GM21367 (cell line): ENCODE results near the gene CELF4.

Experiments used
- ATAC-seq: cut with Tn5 transposase; IDR thresholded peaks from one replicate; pipeline ENCODE4 v1.9.1; 2021; ENCODE audit not compliant: unreplicated experiment

The CELF4 gene

DNA sequence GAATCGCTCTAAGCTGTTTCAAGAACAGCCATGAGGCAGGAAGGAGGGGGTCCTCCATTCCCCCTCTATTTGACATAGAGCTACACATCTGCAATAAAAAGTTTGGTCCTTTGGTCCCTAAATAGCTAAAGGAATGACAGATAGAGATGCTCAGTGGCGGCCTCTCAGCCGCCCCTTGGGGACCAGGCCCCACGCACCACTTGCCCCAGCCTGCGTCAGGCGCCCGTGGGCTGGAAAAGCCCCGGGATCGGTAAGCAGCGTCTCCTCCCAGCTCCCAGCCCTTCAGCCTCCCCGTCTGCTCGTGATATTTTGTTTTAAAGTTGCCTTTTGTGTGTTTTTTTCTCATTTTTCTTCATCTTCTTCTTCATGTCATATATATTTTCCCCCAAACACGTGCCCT, 321.0 kb downstream of the CELF4 start:
- no peak for ATAC-seq

- ATAC-seq, result no peak
These were observed 321.9 kb downstream of the CELF4 start for GRCh38 chr18:37243741-37244140.

- ATAC-seq, result no peak
These were observed 322.6 kb downstream of the CELF4 start for GRCh38 chr18:37242826-37243560.

- ATAC-seq, result no peak
These were observed 323.5 kb downstream of the CELF4 start for GRCh38 chr18:37242091-37242490.

DNA sequence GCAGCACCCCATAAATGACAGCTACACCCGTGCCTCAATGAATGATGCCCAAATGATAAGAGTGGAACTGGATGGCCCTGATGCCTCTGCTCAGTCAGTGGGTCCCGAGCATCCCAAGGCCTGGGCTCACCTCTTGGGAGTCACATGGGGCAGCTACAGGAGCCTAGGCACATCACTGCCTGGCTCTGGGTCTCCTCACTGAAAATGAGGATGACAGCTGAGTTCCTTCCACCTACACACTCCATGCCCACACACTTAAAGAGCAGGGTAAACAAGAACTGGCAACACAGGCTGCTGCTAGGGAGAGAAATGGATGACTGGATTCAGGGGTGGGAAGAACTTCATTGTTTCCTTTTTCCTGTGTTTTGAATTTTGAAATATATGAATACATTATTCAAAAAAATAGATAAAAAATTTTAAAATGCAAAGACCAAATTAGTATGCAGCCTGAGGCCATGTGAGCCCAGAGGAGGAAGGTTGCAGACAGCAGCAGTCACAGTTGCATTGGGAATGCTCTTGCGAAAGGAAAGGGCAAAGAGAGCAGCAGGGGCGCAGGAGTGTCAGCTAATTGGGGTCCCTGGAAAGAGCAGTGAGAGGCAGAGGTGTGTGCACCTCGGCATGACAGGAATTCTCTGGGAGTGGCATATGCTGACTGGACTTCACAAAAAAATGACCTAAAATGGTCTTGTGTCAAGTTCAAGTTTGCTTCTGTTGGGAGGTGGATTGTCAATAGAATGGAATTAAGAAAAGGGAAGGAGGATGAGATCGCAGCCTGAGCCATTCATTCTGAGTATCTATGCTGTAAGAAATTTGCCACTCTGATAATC, 327.1 kb downstream of the CELF4 start:
- ATAC-seq, result no peak

DNA sequence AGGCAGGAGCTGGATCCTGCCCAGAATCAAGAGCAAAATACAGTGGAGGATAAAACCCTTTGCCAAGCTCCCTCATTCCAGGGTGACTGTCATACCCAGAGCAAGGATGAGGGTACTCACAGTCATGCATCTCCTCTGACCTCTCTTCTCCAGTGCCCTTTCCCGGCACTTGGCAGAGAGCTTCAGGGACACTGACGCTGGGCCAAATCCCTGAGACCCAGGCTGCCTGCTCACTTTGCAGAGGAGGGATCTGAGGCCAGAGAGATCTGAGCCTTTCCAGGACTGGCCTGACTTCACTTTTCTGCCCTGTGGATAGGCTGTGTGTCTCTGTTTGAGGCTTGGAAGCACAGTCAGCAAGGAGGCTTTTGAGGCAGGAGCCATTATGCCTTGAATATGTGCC, 330.0 kb downstream of the CELF4 start:
- no peak for ATAC-seq

DNA sequence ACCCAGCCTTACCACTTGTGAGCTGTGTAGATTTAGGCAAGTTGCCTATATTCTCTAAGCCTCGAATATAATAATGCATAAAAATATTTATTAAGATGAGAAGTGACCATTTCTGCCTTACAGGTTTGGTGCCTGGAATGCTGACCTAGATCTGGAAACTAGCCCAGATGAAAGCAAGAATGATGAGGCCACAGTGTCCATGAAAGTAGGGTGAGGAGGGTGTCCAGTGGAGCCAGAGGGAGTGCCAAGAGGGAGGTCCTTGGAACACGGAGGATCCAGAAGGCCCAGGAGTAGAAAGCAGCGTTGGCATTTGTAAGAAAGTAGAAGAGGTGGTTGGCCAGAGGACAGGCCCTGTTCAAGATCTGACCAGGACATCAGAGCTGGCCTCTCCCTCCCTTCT, 334.3 kb downstream of the CELF4 start:
- no peak for ATAC-seq

- ATAC-seq, result no peak
These were observed 334.8 kb downstream of the CELF4 start for GRCh38 chr18:37230768-37231167.

GRCh38 chr18:37225279-37225678, 340.3 kb downstream of the CELF4 start:
- ATAC-seq, result no peak

- no peak for ATAC-seq
These were observed 342.6 kb downstream of the CELF4 start for GRCh38 chr18:37222999-37223378.

GRCh38 chr18:37222354-37222998, 343.1 kb downstream of the CELF4 start:
- no peak for ATAC-seq

DNA sequence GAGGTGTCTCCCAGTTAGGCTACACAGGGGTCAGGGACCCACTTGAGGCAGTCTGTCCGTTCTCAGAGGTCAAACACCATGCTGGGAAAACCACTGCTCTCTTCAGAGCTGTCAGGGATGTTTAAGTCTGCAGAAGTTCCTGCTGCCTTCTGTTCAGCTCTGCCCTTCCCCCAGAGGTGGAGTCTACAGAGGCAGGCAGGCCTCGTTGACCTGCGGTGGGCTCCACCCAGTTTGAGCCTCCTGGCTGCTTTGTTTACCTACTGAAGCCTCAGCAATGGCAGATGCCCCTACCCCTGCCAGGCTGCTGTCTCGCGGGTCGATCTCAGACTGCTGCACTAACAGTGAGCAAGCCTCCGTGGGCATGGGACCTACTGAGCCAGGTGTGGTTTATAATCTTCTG, 346.3 kb downstream of the CELF4 start:
- no peak for ATAC-seq

DNA sequence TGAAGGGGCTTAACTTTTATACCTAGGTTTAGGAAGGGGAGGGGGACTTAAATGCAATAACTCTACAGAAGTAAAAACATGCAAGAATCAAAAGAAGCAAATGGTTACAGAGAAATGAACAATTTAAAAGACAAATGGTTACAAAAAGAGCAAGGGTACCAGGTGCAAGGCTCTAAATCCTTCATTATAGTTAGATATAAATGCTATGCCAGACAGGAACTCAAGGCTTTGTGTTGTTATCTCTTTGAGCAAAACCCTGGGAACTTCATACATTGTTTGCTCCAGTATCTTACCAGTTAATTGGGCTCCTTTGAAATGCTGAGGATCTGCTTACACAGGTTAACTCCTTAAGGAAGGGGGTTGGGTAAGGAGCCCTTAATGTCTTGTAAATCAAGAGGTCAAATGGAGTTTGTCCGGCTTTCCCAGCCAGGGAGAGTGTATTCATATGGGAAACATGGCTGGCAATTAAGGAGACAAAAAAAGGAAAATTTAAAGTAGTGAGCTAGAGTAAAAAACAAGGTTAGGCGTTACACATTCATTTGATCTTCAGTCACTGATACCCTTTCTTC, 347.5 kb downstream of the CELF4 start:
- no peak for ATAC-seq

DNA sequence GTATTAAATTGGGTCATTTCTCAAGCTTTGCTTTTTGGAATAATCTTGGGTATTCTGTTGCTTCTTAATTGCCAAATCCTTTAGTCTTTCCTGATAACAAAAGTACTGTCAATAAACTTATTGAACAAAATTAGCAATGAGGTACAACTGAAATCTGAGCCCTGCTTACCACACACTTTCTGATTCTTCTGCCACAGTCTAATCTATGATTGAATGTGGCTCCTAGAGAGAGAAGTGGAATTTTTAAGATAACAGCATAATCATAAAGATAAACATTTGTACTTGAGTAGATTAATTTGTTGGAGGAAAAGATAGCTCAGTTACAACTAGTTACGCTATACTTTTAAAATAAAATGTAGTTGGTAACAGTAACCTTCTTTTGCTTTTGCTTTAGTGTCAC, 354.8 kb downstream of the CELF4 start:
- no peak for ATAC-seq

GRCh38 chr18:37207343-37207742, 358.3 kb downstream of the CELF4 start:
- ATAC-seq, result no peak

GRCh38 chr18:37199741-37200140, 365.9 kb downstream of the CELF4 start:
- ATAC-seq, result no peak
